NCI-H2107 (cell line): ENCODE results near the gene ICE1.
"Not testable (repeated sequence)": the region's sequence is repeated elsewhere in the genome, so short reads cannot be mapped to it uniquely, and the experiment has no call there.

ENCODE experiments used
- DNase-seq: peaks from one replicate; lab custom pipeline; 2025; lab: John Stamatoyannopoulos, UW

ICE1 gene

DNA sequence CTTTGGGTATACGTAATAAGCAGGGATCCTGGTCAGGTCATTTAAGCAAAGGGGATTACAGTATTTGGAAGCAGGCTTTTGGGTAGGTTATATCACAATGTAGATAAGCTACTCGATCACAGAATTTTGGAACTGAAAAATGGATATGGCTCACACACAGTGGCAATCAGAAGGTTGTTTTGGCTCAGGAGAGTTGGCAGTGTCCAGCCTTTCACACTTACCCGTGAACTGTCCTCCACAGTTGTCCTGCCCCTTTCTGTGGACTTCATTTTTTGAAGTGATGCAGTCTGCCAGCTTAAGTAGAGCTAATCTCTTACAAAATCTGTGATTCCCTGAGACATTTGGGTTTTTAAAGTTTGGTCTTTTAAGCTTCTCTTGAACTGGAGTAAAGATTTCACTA lies 30.7 kb downstream of the ICE1 start:
- DNase-seq, result no peak

DNA sequence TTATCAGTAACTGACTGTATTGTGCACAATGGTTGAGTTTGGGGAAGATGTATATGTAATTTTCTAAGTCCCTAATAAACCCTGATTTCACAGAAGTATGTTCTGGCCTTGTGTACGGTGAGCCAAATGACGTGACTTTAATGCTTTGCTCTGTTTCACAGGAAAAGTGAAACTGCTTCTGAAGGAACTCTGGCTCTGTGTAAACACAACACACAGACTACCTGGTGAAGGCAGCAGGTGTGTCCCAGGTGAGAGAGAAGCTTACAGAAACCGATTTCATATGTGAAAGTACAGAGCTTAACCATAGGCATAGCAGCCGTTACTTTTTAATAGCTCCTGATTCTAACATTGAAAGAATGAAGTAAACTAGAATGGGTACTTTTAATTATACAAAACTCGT lies 31.9 kb downstream of the ICE1 start:
- no peak for DNase-seq

DNA sequence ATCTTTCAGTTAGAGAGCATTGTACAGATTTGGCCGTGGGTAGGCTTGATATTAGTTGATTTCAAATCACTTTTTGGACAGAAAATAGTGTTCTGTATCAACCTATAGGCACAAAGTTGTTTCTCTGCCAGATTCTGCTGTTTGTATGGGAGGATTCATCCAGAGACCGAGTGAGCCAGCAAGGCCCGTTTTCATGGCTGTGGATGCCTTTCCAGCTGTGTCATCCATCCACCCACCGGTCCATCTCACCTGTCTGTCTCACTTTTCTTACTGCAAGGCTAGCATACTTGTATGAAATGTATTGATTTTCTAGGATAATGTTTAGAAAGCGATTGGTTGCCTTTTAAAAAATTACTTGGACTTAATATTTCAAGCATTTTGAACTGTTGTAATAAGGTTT lies 34.4 kb downstream of the ICE1 start:
- no peak for DNase-seq

DNA sequence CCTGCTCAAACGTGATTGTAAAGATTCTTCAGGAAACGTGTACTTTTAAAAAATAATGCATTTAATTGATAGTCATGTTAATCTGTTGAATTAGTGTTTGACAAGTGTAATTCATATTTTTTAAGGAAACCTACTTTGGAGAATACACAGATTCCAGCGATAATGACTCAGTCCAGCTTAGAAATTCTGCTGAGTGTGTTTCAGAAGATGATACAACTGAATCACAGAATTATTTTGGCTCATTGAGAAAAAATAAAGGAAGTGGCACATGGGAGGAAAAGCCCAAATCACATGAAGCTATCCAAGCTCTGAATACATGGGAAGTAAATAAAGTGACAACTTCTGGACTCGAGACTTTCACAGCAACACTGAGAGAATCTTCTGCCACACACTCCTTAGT lies 37.8 kb downstream of the ICE1 start:
- DNase-seq, result no peak

DNA sequence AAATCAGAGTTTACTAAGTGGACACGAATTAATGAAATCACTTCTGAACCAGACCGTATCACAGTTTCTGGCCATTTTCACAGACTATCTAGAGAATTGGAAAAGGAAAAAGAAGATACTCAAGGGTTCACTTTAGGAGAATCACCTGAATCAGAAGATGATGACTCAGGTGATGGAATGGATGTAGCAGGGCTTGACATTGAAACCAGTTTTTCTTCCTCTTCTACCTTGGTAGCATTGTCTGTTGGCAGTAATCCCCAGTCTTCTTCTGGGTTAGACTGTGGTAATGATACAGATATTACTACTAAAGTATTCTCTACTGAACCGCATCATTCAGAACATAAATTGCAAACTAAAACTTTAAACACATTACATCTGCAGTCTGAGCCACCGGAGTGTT lies 38.5 kb downstream of the ICE1 start:
- DNase-seq, result no peak

DNA sequence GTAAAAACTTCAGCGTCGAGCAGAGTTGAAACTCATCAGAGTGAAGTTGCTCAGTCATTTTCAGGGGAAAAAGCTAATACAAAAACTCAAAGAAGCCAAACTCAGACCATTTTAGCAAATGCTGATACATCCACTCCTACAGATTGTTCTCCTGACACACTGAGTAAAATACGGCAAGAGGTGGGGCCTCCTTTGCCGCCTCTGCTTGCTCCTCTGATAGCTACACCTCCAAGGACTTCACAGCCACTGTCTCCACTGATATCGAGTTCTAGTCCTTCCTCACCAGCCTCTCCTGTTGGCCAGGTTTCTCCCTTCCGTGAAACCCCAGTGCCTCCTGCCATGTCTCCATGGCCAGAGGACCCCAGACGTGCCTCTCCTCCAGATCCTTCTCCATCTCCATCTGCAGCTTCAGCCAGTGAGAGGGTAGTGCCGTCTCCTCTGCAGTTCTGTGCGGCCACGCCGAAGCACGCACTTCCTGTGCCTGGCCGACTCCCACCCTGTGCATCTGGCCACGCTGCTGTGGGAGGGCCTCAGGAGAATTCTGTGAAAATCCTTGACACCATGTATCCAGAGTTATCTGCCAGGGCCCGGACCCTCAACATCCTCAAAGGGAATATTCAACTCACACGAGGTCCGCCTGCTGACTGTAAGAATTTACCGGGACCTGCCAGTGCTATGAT lies 41.7 kb downstream of the ICE1 start:
- no peak for DNase-seq

DNA sequence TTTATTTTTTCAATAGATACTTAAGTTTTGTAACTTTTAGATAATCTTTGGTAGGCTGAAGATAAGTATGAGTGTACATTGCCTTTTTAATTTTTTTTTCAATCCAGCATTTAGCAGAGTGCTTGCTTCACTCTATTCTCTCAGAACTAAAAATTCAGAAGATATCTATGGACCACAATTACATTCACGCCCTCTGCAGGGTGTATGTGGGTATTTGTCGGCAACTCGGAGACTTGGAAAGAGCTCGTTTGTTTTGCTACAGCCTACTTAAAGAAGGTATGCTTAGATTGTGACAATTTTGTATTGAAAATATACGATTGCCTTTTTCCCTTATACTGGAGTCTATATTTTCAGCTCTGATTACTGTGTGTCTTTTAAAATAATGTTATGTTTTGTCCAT lies 43.8 kb downstream of the ICE1 start:
- no peak for DNase-seq

DNA sequence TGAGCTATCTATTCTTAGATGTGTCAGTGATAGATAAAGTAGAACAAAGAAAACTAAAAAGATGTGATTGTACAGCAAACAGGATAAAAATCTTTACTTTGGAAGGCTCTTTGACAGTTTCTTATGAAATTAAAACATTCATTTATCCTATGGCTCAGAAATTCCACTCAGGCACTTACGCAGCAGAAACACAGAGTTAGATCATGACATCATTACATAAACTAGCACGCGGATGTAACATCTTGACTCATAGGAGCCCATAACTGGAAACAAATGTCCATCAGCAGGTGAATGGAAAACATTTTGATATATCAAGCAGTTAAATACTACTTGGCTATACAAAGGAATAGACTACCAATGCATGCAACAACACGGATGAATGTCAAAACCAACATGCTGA lies 45.3 kb downstream of the ICE1 start:
- no peak for DNase-seq

DNA sequence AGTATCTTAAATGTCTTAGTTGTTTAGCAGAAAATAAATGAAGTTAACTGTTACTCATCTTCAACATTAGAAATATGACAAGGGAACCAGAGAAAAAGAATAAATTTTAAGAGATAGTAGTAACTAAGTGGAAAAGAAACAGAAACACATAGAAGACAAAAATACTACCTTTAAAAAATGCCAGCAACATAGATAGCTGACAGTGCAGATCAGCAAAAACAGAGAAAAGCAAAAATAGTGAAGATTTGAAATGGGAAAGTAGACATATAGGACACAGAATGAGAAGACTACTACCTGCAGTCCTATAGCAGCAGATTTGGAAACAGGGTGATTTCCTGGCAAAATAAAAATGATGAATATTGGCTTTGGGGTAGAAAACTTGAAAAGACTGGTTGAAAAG lies 48.5 kb downstream of the ICE1 start:
- DNase-seq, result no peak

DNA sequence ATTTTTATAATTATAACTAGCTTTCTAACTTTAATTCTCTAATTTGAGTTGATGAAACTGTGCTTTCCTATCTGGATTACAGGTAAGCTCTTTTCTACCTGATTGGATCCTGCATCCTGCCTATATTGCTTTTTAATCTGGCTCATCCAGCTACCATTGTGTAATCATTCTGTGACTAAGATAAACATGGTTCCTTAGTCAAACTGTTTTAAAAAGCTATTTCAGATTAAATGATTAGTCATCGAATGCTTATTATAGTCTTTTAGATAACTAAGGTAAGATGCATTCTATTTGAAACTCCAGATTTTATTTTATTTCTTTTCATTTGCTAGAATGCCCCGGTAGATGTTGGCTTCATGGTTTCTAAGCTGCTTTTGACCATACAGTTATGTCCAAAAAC lies 50.7 kb downstream of the ICE1 start:
- DNase-seq, result no peak

DNA sequence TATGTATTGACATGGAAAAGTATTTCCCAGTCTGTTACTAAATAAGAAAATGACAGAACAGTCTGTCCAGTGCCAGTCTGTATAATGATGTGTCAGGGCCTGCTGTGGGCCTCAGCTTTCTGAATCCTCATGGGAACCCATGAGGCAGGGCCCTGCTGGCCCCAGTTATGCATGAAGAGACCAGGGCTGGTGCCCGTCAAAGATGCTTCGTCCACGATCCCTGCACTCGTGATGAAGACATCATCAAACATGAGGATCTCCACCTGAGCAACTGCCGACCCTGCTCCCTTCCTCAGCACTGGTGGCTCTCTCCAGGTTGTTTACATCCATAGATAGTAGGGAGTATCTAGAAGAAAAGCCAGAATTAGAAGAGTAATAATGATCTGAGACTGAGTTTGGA lies 52.5 kb downstream of the ICE1 start:
- no peak for DNase-seq

DNA sequence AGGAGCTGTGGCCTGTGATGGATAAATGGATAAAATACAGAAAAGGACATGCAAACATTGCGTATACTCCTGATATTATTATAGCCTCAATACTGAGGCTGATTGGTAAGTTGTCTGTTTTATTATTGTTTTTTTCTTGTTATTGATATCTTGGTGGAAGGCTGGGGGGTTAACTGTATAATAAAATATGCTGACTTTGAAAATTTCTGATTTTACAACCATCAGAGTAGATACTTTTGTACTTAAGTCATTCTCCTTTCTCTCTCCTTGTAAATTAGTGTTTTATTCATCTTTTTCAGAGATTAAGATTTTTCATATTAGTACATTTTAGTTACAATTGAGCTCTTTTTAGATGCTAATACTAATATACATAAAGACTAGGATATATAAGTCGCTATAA lies 53.5 kb downstream of the ICE1 start:
- no peak for DNase-seq

DNA sequence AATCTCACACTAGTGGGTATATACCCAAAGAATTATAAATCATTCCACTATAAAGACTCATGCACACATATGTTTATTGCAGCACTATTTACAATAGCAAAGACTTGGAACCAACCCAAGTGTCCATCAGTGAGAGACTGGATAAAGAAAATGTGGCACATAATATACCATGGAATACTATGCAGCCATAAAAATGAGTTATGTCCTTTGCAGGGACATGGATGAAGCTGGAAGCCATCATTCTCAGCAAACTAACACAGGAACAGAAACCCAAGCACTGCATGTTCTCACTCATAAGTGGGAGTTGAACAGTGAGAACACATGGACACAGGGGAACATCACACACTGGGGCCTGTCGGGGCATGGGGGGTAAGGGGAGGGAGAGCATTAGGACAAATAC lies 57.1 kb downstream of the ICE1 start:
- not testable (repeated sequence) for DNase-seq

DNA sequence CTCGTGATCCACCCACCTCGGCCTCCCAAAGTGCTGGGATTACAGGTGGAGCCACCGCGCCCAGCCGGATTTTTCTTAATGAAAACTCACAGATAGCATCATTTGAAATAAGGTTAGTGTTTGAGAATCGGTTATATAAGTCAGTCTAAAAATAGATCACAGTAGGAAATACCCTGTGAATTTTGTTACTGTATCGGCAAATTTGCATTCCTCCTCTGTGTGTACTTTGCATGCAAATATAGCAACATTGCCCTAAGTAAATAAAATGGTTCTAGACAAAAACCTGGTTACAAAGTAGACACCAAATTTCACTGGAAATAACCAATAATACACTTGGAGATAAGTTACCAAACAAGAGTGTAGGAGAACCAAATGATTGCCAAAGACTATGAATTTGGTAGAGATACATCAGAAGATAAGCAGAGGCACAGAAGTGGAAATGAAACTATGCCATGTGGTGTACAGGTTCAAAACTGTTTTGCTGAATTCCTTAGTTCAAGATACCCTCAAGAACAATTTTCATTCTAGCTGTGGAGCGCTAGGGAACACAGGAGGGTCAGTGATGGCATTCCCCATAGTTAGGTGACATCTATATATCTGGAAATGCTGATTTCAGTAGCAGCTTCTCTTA lies 58.1 kb downstream of the ICE1 start:
- DNase-seq, result no peak

DNA sequence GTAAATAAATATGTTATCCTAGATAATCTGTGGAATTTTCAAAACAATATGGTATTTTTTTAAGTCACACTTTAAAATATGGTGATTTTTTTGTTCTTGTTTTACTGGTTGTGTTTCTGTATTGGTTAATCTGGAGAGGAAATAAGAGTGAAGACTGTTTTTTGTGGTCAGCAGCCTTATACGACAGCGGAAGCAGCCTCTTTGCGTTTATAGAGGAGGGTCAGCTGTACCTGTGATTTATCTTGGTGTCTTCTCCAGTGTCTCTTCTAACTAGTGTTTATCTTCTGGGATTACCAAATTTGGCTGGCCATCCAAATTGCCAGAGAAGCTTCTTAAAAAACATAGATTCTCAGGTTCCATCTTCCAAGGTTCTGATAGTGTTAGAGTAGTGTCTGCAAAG lies 58.7 kb downstream of the ICE1 start:
- DNase-seq, result no peak

DNA sequence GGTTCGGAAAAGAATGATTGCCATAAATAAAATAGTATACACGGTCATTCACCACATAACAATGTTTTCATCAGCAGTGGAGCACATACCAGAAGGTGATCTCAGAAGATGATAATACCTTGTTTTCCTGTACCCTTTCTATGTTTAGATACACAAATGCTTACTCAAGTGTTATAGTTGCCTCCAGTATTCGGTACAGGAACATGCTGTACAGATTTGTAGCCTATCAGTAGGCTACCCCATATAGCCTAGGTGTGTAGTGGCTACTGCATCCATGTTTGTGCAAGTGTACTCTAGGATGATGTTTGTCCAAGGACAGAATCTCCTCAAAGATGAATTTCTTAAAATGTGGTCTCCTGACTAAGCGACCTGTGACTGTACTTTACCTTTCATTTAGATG lies 59.2 kb downstream of the ICE1 start:
- DNase-seq, result no peak

DNA sequence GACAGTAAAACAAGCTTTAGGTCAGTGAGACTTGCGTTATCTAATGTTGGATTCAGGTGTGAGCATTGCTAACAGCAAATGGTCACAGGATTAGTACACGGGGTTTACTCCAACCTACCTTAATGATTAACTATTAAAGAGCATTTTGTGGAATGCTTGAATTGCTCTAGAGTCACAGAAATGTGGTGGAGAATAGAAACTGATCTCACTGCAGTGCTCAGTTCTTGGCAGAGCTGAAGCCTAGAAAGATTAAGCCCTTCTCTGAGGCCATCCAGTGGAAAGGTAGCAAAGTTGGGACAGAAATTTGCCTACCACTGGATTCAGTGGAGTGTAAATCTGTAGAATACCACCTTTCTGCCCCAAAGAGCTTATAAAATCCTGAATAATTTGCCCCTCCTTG lies 60.9 kb downstream of the ICE1 start:
- DNase-seq, result no peak

DNA sequence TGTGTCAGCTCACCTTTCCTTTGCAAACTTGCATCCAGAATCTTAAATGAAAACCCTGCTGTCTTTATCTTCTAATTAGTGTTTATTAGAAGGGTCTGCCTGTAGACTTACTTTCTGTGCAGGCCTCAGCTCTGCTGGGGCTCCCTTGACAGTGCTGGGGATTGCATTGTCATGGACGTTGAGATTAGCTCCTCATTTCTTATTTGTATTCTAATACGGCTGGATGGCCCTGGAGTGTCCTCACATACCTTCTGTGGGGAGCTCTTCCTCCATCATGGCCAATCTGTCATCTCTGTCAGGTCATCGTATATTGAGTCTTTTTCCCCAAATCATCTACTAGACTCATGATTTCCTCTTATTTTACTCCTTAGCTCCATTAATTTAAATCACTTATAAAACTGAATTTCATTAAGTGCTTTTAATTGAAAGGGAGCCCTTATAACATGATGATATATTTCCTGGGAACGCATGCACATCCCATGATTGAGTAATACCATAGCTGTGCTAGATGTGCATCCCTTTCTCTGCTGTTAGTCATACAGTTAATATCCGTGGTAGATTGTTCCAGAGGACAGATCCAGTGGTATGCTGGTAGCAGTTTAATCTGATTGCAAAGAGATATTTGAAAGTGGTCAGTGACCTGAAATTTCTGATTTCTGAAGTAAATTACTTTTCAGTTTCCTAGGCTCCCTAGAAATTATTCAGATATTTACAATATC lies 61.6 kb downstream of the ICE1 start:
- DNase-seq, result no peak

DNA sequence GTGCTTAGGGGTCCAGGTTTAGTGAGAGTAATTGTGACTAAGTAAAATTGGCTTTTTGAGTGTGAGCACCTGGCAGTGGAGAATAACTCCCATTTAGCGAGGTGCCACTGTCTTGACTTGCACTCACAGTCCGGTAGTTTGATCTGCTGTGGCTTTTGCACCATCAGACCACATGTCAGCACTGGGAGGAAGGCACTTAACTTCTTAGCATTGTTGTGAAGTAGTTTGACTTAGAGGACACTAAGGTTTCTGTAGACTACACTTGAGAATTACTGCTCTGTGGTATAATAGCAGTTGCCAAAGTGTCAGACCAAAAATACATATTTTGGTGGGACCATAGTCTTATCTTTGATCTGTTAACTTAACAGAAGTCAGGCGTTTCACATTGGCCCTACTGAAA lies 63.6 kb downstream of the ICE1 start:
- no peak for DNase-seq

DNA sequence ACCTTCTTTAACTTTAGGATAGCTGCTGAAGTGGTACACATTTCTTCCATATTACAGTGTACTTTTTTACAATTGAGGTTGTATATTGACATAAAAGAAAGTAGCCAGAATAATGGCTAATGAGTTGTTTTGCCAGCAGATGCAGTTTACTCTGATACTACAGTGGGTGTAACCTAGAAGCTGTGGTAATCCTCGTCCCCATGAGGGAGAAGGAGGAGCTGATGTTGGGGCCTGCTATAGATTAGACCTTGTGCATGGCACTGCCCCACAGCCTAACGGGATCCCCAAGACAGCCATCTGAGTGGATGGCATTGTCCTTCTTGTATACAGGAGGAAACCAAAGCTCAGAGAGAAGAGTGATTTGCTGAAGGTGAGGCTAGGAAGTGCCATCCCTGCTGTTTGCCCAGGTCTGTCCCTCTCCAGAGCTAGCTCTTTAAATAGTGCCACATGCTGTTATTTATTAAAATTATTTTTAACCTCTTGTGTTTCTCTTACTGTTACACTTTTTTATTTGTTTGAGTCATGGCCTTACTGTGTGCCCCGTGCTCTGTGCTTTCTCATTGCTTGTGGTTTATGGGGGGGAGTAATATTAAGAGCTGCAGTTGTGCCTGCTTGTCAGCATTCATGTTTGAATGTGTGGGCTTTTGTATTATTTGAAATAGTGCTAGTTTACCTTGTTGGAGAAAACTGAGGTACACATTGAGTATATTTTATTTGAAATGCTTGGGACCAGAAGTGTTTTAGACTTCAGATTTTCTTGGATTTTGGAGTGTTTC lies 65.3 kb downstream of the ICE1 start:
- no peak for DNase-seq

DNA sequence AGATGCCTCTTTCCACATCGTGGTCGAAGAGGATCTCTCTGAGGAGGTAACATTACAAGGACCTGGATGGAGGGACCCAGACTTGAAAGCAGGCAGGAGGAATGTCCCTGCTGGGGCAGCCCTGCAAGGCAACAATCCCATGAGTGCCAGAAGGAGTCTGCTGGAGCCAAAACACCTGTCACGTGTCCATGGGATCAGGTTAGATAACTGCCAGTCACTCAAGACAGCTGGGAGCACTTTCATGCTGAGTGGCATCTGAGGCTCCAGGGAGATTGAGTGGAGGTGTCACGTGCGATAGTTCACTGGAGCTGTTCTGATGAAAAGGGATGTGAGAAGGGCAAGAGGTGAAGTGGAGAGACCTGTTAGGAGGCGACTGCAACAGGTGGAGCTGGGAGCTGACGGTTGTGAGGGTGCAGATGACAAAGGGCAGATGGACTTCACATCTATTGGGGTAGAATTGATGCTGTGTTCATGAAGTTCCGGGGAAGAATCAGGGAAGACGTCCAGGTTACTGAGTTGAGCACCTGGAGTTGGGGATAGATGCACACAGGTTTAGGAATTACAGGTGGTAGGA lies 68.4 kb downstream of the ICE1 start:
- DNase-seq, result peak; percentile 37
